Germinal center (tissue), 1 donor: ENCODE measurements around the gene COL23A1.
"Not testable (repeated sequence)": the region's sequence is repeated elsewhere in the genome, so short reads cannot be mapped to it uniquely, and the experiment has no call there.

Experiments
- DNase-seq: peaks from one replicate; pipeline ENCODE4 v3.0.0; 2012; ENCODE audit warnings: mixed read lengths, low spot score

COL23A1 gene

DNA sequence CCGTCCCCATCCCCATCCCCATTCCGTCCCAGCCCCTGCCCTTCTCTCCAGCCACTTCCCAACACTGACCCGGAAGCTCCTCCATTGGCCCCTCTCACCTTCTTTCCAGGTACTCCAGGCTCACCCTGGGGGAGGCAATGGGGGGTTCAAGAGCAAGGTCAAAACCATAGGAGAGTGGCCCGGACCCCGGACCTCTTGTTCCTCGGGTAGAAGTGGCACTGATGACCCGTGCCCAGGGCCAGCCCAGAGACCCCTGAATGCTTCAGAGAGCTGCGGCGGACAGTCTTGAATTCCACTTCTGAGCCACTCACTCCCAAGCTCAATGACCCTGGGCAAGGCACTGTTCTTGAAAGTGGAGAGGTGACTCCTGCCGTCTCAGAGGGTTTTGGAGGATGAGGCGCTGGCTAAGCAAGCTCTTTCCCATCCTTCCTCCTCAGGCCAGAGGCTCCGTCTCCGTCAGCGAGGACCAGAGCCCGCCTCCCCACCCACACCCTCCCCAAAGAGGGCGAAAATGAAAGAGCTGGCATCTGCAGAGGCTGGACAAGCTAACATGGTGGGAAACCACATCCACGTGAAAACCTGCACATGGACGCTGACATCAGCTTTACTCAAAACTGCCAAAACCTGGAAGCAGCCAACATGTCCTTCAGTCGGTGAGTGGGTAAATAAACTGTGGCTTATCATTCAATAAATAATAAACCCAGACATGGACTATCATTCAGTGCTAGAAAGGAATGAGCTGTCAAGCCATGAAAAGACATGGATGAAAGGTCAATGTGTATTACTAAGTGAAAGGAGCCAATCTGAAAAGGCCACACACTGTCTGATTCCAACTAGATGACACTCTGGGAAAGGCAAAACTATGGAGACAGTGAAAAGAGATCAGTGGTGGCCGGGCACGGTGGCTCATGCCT is 330.3 kb downstream of the COL23A1 start:
- DNase-seq: no peak

GRCh38 chr5:178257650-178258049 is 332.5 kb downstream of the COL23A1 start:
- no peak for DNase-seq

DNA sequence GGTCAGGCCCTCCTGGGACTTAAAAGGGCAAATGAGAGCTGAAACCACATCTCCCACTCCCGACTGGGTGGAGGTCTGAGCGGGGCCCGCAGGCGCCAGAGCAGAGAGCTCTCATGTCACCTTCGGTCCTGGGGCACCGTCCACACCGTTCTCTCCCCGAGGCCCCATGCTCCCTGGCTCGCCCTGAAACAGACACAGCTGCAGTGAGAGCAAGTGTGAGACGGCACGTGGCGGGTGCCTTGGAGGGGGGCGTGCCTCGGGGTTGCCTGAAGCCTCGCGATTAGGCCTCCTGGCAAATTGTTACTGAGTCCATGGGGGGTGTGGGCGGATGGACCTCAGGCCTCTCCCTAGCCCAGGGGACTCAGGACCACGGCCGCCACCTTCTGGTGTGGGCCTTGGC is 333.4 kb downstream of the COL23A1 start:
- no peak for DNase-seq

- DNase-seq: not testable (repeated sequence)
Measured at GRCh38 chr5:178253632-178254031, 336.6 kb downstream of the COL23A1 start.

DNA sequence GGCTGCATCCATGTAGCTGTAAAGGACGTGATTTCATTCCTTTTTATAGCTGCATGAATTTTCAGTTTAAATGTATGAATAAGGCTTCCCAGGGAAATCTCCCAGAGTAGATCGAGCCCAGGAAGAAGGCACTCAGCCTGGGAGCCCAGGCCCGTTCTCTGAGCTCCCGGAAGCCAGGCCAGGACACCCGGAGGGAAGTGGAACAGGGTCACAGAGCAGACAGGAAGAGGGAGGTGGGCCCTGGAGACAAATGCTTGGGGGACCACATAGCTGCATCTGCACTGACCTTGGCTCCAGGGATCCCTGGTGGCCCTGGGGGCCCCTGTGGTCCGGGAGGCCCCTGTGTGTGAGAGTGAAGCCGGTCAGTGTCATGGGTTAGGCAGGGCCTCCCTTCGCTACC is 337.9 kb downstream of the COL23A1 start:
- DNase-seq: no peak

GRCh38 chr5:178250263-178250662 is 339.9 kb downstream of the COL23A1 start:
- no peak for DNase-seq

GRCh38 chr5:178249191-178249989 is 340.8 kb downstream of the COL23A1 start:
- DNase-seq: no peak

GRCh38 chr5:178248750-178249149 is 341.4 kb downstream of the COL23A1 start:
- no peak for DNase-seq

DNA sequence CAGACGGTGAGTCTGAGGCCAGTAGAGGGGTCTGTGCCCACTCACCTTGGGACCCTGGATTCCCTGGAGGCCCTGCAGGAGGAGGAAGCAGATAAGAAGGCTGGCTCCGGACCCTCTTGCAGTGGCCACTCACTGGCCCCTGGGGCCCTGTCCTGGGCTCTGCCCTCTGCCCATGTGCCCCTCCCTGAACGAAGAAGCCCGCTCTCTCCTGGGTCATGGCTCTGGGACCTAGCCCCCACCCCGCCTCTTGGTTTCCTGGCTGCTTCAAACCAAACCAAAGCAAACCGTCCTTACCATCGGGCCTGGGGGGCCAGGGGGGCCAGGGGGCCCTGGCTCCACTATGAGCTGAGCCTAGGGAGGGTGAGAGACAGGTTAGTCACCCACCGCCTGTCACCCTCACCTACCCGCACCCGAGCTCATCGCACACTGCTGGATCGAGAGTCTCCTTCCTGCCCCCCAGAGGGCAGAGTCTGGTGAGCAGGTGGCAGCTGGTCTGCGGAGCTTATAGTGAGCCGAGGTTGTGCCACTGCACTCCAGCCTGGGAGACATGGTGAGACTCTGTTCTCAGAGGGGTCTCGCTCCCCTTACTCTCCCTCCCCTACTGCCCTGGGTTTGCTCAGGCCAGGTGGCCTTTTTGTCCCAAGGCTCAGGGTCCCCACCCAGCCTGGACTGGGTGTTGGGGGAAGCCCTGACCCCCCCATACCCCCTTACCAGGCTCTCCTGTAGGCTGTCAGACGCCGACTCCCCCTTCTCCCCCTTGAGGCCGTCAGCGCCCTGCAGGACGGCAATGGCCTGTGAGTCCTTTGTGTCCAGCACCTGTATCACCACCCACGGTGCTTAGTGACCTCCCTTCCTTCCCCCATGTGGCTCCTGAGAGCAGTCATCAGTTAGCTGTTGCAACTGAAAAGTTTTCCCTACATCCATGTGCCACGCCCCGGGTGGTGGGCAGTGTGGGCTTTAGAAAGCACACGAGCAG is 342.4 kb downstream of the COL23A1 start:
- no peak for DNase-seq

DNA sequence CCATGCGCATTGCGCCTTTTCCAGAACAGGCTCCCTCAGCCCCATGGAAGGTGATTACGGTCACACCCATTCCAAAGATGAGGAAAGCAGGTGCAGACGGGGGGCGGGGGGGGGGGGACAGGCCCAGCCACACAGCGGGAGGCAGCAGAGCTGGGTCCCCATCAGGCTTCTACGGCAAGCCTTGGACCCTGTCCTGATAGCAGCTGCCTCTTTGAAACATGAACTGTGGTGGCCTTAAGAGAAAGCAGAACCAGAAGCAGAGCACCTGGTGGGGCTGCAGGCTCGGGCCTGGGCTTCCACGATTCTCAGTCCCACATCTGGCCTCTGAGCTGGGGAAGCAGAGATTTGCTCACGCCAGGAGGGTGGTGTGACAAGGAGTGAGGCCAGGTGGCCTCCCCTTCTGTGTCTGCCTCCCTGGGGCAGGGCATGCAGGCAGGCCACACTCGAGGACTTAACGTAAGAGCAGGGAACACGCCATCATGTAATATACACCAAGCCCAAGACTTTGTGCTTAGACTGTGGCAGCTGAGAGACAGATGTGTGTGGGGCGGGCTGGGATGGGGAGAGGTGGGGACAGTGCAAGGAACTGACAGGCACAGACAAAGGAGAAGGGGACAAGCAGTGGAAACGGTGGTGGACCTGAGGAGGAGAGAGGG is 343.4 kb downstream of the COL23A1 start:
- DNase-seq: no peak

- DNase-seq: no peak
Measured at GRCh38 chr5:178245389-178245788, 344.8 kb downstream of the COL23A1 start.

- no peak for DNase-seq
Measured at GRCh38 chr5:178244576-178244975, 345.6 kb downstream of the COL23A1 start.

DNA sequence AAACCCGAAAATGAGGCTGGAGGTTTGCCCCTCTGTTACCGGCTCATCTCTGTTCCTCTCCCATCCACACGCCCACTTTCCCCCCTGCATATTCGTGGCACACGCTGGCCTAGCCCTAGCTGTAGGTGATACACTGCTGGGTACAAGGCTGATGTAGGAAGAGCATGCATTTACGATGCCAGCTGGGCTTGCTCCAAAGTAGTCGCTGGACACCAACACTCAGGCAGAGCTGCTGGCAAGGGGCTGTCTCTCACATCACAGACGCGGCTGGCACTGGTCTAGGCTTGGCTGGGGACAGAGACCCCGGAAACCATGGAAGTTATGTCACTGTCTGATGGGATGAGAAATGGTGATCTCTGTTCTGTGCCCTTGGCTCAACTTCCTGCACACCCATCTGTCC is 347.8 kb downstream of the COL23A1 start:
- DNase-seq: no peak

DNA sequence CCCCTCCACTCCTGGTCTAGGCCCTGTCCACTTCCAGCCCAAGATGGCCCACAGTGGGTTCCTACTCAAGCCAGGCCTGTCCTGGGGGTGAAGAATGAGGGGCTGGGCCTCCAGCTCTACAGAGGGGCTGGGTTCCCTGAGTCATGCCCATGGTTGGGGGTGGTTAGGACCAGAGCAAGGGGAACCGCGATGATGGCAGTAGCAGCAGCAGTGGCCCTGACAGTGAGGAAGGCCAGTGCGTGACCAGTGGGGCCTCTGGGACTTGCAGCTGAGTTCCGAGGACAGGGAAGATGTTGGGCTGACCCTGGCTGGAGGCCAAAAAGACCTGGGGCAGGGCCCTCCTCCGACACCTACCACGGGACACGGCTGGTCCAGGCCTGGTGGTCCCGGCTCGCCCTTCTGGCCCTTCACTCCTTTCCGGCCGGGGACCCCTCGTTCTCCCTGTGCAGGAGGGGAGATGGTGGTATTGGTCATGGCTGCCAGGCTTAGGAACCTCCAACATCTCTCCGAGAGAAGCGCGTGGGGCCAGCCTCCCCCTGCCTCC is 348.4 kb downstream of the COL23A1 start:
- DNase-seq: no peak

DNA sequence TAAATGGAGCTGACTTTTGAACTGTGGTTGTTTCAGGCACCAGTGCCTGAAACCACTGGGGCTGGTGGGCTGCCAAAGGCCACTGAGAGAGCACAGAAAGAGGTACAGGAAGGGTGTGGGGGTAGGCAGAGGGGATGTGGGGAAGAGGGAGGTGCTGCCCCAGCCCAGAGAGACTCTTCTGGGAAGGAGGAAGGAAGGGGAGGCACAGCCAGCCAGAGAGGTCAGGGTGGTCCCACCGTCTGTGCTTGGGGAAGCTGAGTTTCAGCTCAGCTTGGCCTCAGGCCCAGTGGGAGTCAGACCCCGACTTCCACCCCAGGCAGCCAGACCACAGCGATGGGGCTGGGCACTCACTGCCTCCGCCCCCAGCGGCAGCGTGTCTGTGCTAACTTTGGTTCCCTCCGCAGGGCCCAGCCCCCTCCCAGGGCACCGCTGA is 348.9 kb downstream of the COL23A1 start:
- no peak for DNase-seq

- no peak for DNase-seq
Measured at GRCh38 chr5:178240766-178241165, 349.4 kb downstream of the COL23A1 start.

GRCh38 chr5:178240341-178240741 is 349.9 kb downstream of the COL23A1 start:
- DNase-seq: no peak

DNA sequence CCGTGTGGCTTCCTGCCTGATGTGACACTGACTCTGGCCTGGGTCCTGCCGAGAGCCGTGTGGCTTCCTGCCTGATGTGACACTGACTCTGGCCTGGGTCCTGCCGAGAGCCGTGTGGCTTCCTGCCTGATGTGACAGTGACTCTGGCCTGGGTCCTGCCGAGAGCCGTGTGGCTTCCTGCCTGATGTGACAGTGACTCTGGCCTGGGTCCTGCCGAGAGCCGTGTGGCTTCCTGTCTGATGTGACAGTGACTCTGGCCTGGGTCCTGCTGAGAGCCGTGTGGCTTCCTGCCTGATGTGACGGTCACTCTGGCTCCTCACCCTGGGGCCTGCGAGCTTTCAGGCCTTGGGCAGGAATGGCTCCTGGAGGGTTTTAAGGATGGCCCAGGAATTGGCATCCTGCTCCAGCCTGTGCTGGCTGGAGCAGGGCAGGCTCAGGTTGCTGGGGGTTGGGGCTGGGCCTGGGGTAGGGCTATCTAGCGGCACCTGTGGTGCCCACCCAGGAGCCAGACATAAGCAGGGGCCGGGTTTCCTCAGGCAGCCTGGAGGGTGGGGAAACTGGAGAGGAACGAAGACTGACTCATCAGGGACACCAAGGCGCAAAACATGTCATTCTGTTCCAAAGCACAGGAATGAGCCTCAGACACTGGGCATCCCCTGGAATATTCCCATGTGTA is 350.4 kb downstream of the COL23A1 start:
- DNase-seq: not testable (repeated sequence)

- no peak for DNase-seq
Measured at GRCh38 chr5:178238711-178239592, 351.2 kb downstream of the COL23A1 start.

GRCh38 chr5:178238313-178238635 is 351.9 kb downstream of the COL23A1 start:
- DNase-seq: no peak
